Loucy (cell line): Measurements from ENCODE around the gene SCAPER.

Source experiments
- CTCF ChIP-seq: fragments of 200-600 bp; sonication (generic); conservative IDR thresholded peaks from 2 replicates; pipeline ENCODE4 v1.5.1; 2014; ENCODE audit warnings: mild to moderate bottlenecking, antibody characterized with exemption, low read length
- EZH2phosphoT487 ChIP-seq: fragments of 200-600 bp; IDR thresholded peaks from 2 replicates; pipeline ENCODE4 v1.6.1; 2018; ENCODE audit warnings: antibody characterized with exemption, mild to moderate bottlenecking, moderate library complexity, borderline replicate concordance

- no peak for TF ChIP-seq CTCF
- no peak for TF ChIP-seq EZH2phosphoT487
Observed at GRCh38 chr15:76345583-76345879, 559.6 kb downstream of the SCAPER start.
